Panc1 (cell line): ENCODE data around the gene SCEL. TPM values are rescaled to one million over a fixed set of nuclear protein-coding genes. Genes with fewer than 3 reads are reported as not detected.

Experiments used
- ATAC-seq: fragments of 200-7000 bp; cut with Tn5 transposase; 2 replicates; pipeline ENCODE4 v1.9.1; 2020; ENCODE audit warnings: mild to moderate bottlenecking, moderate library complexity
- BruUV-seq: library from RNA; stranded (reverse); fragments of 400-500 nt; replicated peaks from 2 replicates; lab custom pipeline; 2021; lab: Mats Ljungman, UMichigan
- CTCF ChIA-PET: fragments of 300-600 bp; sonication (Branson Sonifier 250); formaldehyde crosslinking; loops from one replicate; lab custom pipeline; 2022; ENCODE audit warnings: antibody characterized with exemption; lab: Charles Lee
- POLR2A ChIA-PET: fragments of 300-600 bp; sonication (Branson Sonifier 250); formaldehyde crosslinking; loops from one replicate; lab custom pipeline; 2022; ENCODE audit warnings: antibody characterized with exemption; lab: Charles Lee
- DNase-seq: peaks from one replicate; pipeline ENCODE4 v3.0.0-alpha.2; 2010; ENCODE audit warnings: low read depth, low spot score
- H3K27ac ChIP-seq: 2 replicates; pipeline ENCODE4 v1.5.1; 2011; ENCODE audit warnings: mild to moderate bottlenecking, low read length, inconsistent platforms
- H3K27me3 ChIP-seq: fragments of 200-500 bp; sonication (Bioruptor generic); 2 replicates; pipeline ENCODE4 v1.6.0; 2014; ENCODE audit warnings: low read length, inconsistent platforms; ENCODE audit not compliant: control insufficient read depth, insufficient read depth
- H3K36me3 ChIP-seq: fragments of 200-500 bp; sonication (Bioruptor generic); 2 replicates; pipeline ENCODE4 v1.5.1; 2014; ENCODE audit warnings: inconsistent platforms, mild to moderate bottlenecking, low read length, moderate library complexity; ENCODE audit not compliant: control insufficient read depth, insufficient read depth
- H3K4me1 ChIP-seq: 2 replicates; pipeline ENCODE4 v1.5.1; 2011; ENCODE audit warnings: inconsistent platforms, mild to moderate bottlenecking, low read length, moderate library complexity; ENCODE audit not compliant: control insufficient read depth, insufficient read depth
- H3K4me3 ChIP-seq, 2 experiments: 2 replicates each; pipeline ENCODE4 v1.5.1; 2011 to 2012; ENCODE audit warnings: low read depth in 2 of 2, low read length in 2 of 2, mild to moderate bottlenecking in 2 of 2, inconsistent platforms in 1 of 2, moderate library complexity in 1 of 2
- H3K9me3 ChIP-seq: fragments of 200-500 bp; sonication (Bioruptor generic); 2 replicates; pipeline ENCODE4 v1.5.1; 2014; ENCODE audit warnings: low read depth, mild to moderate bottlenecking, inconsistent platforms, low read length, moderate library complexity; ENCODE audit not compliant: control insufficient read depth, insufficient read depth
- CTCF ChIP-seq: fragments of 450-650 bp; IDR thresholded peaks from 2 replicates; pipeline ENCODE4 v1.5.1; 2017; ENCODE audit warnings: mild to moderate bottlenecking
- POLR2AphosphoS5 ChIP-seq: IDR thresholded peaks from 2 replicates; pipeline ENCODE4 v1.6.1; 2012; ENCODE audit warnings: mild to moderate bottlenecking, low read depth, low read length, moderate library complexity
- SIN3A ChIP-seq: IDR thresholded peaks from 2 replicates; pipeline ENCODE4 v1.6.1; 2012; ENCODE audit warnings: low read depth, mild to moderate bottlenecking, low read length, moderate library complexity, borderline replicate concordance; ENCODE audit not compliant: insufficient read depth
- TCF7L2 ChIP-seq: IDR thresholded peaks from 2 replicates; pipeline ENCODE4 v1.6.1; 2011; ENCODE audit warnings: mild to moderate bottlenecking, low read depth, low read length, inconsistent platforms
- in situ Hi-C: cut with HindIII; loops from 2 replicates; pipeline ENCODE4 v1.10.0; 2016; ENCODE audit warnings: low sequenced_read_pairs, low pct_unique_long_range_greater_than_20kb
- intact Hi-C: fragments of 100-400 bp; cut with micrococcal nuclease; formaldehyde crosslinking; loops from one replicate; pipeline ENCODE4 v1.10.0; 2022; ENCODE audit not compliant: unreplicated experiment
- total RNA-seq: library from RNA; stranded (reverse); gene quantifications from one replicate; pipeline ENCODE4 v1.2.1, GENCODE V29; 2021; ENCODE audit not compliant: unreplicated experiment
- TF ChIP-seq, protein P1 (sequence below), 2 experiments: IDR thresholded peaks; 2 replicates each; pipeline ENCODE4 v1.6.1; 2011 to 2012; ENCODE audit warnings: low read depth in 2 of 2, control low read depth in 1 of 2, low read length in 1 of 2, mild to moderate bottlenecking in 1 of 2, moderate library complexity in 1 of 2; ENCODE audit not compliant: insufficient read depth in 1 of 2

The SCEL gene
- total RNA-seq, 1 experiment from 2014 or later = not detected

GRCh38 chr13:77533875-77534788 is 1.4 kb upstream of the SCEL start:
- intact Hi-C loops = no loop called here

DNA sequence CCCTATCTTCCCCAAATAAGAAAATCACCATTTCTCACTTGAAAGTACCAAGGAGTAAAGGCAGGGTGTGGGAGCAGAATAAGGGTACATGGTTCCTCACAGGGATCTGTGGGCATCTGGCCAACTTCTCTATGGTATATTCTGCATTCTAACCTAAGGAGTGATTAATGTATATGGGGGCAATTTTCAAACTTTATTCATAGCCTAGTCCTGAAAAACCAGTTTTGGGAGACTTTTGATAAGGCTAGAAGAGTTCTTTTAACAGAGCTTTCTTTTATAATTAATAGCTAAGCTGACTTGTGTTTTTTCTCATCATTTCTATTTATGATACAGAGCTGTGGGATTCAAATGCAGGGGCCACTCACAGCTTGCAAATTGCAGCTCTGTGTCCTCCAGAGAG is 852 bp downstream of the SCEL start:
- TF ChIP-seq CTCF = no peak
- no peak for TF ChIP-seq SIN3A
- no peak for TF ChIP-seq TCF7L2
- no peak for TF ChIP-seq POLR2AphosphoS5

More at GRCh38 chr13:77533875-77534788, 1.4 kb upstream of the SCEL start:
- POLR2A ChIA-PET = no interaction called here
- TF ChIP-seq POLR2AphosphoS5 = no peak
- no peak for TF ChIP-seq TCF7L2
- no peak for TF ChIP-seq CTCF
- TF ChIP-seq, protein P1, sequence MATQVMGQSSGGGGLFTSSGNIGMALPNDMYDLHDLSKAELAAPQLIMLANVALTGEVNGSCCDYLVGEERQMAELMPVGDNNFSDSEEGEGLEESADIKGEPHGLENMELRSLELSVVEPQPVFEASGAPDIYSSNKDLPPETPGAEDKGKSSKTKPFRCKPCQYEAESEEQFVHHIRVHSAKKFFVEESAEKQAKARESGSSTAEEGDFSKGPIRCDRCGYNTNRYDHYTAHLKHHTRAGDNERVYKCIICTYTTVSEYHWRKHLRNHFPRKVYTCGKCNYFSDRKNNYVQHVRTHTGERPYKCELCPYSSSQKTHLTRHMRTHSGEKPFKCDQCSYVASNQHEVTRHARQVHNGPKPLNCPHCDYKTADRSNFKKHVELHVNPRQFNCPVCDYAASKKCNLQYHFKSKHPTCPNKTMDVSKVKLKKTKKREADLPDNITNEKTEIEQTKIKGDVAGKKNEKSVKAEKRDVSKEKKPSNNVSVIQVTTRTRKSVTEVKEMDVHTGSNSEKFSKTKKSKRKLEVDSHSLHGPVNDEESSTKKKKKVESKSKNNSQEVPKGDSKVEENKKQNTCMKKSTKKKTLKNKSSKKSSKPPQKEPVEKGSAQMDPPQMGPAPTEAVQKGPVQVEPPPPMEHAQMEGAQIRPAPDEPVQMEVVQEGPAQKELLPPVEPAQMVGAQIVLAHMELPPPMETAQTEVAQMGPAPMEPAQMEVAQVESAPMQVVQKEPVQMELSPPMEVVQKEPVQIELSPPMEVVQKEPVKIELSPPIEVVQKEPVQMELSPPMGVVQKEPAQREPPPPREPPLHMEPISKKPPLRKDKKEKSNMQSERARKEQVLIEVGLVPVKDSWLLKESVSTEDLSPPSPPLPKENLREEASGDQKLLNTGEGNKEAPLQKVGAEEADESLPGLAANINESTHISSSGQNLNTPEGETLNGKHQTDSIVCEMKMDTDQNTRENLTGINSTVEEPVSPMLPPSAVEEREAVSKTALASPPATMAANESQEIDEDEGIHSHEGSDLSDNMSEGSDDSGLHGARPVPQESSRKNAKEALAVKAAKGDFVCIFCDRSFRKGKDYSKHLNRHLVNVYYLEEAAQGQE (IDR thresholded peaks at IDR 0.05; ENCODE audit: insufficient read depth in 1 of 2, low read depth in 2 of 2, low read length in 1 of 2) = no peak
- no peak for TF ChIP-seq SIN3A
- Histone ChIP-seq H3K27ac (no peak overlapping the region), H3K4me3 (no peak overlapping the region), H3K4me1 (no peaks in the 10 kb centered on the region), H3K36me3 (no peaks in the 10 kb centered on the region), H3K9me3 (no peaks in the 10 kb centered on the region), H3K27me3 (0 out of 2 replicates have a peak, but pooled peaks cover 2% of the 10 kb centered on the region)
- CTCF ChIA-PET = no interaction called here
- BruUV-seq = no TSS peak
- ATAC-seq = no peak
- in situ Hi-C loops = no loop called here
- no peak for DNase-seq

More for the DNA sequence above, 852 bp downstream of the SCEL start:
- Histone ChIP-seq H3K9me3 (no peaks in the 10 kb centered on the region), H3K4me3 (no peak overlapping the region), H3K4me1 (no peaks in the 10 kb centered on the region), H3K27ac (no peak overlapping the region), H3K36me3 (no peaks in the 10 kb centered on the region), H3K27me3 (0 out of 2 replicates have a peak, but pooled peaks cover 2% of the 10 kb centered on the region)
- no peak for DNase-seq
- ChIA-PET CTCF (no interaction called here), POLR2A (no interaction called here)
- no TSS peak for BruUV-seq
- intact Hi-C loops (no loop called here), in situ Hi-C loops (no loop called here)
- ATAC-seq = no peak
